Stomach (tissue), 9 donors: ENCODE results near the gene TCEANC2. TPM values are rescaled to one million over a fixed set of nuclear protein-coding genes. Genes with fewer than 3 reads are reported as not detected.
A peak's percentile ranks its signal among the peaks of the same experiment; 100 is the strongest.

Experiments
- DNase-seq, 2 donors: peaks; one replicate each; pipeline versions ENCODE4 v3.0.0 to v3.0.0-alpha.2; 2013 to 2019
- H3K27ac ChIP-seq, 5 donors: fragments of 200-600 bp in 4 of 5; sonication (generic) in 4 of 5; one replicate each; pipeline ENCODE4 v1.5.1; 2013 to 2019; ENCODE audit warnings: mild to moderate bottlenecking in 1 of 5, moderate library complexity in 1 of 5
- H3K27me3 ChIP-seq, 3 donors: fragments of 200-600 bp; sonication (generic); one replicate each; pipeline ENCODE4 v1.5.1; 2017 to 2019; ENCODE audit warnings: mixed run types in 1 of 3
- H3K36me3 ChIP-seq, 4 donors: fragments of 200-600 bp; sonication (generic); 1 replicate in 3 of 4; 2 replicates in 1 of 4; pipeline ENCODE4 v1.5.1; 2016 to 2019
- H3K4me1 ChIP-seq, 4 donors: fragments of 200-600 bp; sonication (generic); one replicate each; pipeline ENCODE4 v1.5.1; 2016 to 2019
- H3K4me3 ChIP-seq, 4 donors: fragments of 200-600 bp; sonication (generic) in 3 of 4; one replicate each; pipeline ENCODE4 v1.5.1; 2016 to 2019; ENCODE audit warnings: mild to moderate bottlenecking in 1 of 4
- H3K9me3 ChIP-seq, 4 donors: fragments of 200-600 bp; sonication (generic); one replicate each; pipeline ENCODE4 v1.5.1; 2016 to 2019
- EP300 ChIP-seq: sonication (generic); formaldehyde crosslinking; IDR thresholded peaks from one replicate; pipeline ENCODE4 v1.6.1; 2017; ENCODE audit warnings: antibody characterized with exemption
- POLR2A ChIP-seq, 4 donors: fragments of 450-650 bp; IDR thresholded peaks; one replicate each; pipeline ENCODE4 v1.6.1; 2016; ENCODE audit warnings: antibody characterized with exemption in 4 of 4, control low read depth in 2 of 4, mild to moderate bottlenecking in 1 of 4, moderate library complexity in 1 of 4
- POLR2AphosphoS5 ChIP-seq, 3 donors: sonication (generic); formaldehyde crosslinking; IDR thresholded peaks; one replicate each; pipeline ENCODE4 v1.6.1; 2016; ENCODE audit warnings: antibody characterized with exemption in 3 of 3
- WGBS, 5 donors: extraction: QIAGEN DNeasy Blood & Tissue Kit in 3 of 5; methylation state at CpG; one replicate each; pipeline versions ENCODE4 v1.1.5 to v1.1.7; 2013 to 2018; 5-methylcytosine and 5-hydroxymethylcytosine counted together
- intact Hi-C: fragments of 100-400 bp; cut with DNase I; formaldehyde crosslinking; loops from one replicate; pipeline ENCODE4 v1.15.1; 2023; ENCODE audit warnings: low total_unique reads
- polyA plus RNA-seq, 3 donors: library from polyadenylated mRNA; stranded (reverse); fragments of 200-250 nt; gene quantifications; one replicate each; pipeline ENCODE4 v1.2.3, GENCODE V29; 2013
- total RNA-seq, 5 donors: library from RNA; depleted of rRNA; stranded (reverse); fragments of >200 nt; gene quantifications; one replicate each; pipeline versions ENCODE4 v1.1.0 to v1.2.3, GENCODE V29; 2014 to 2016
- TF ChIP-seq, protein P1 (sequence below), 7 experiments: fragments of 450-650 bp in 4 of 7; fragments of 200-600 bp in 3 of 7; sonication (generic) in 3 of 7; IDR thresholded peaks; one replicate each; pipeline ENCODE4 v1.5.1; 2016 to 2019; ENCODE audit warnings: antibody characterized with exemption in 7 of 7, control low read depth in 2 of 7, mild to moderate bottlenecking in 1 of 7
- donor health status: healthy with polysubstance abuse.
- donor health status: Bipolar disorder and iron deficiency.
- donor health status: healthy.

TCEANC2 gene
- total and polyA plus RNA-seq, 8 donors, result 1.8 to 8.8 (median 2.4) TPM

DNA sequence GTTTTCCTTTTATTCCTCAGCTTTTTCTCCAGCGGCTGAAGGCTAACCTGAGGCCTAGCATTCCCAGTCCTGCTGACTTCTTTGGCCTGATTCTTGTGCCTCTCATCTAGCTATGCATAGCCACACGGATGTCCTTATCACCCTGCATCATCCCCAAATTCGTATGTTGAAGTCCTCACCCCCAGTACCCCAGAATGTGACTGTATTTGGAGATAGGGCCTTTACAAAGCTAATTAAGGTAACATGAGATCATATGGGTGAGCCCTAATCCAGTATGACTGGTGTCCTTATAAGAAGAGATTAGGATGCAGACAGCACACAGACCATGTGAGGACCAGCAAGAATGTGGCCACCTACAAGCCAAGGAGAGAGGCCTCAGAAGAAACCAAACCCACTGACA, 54.7 kb downstream of the TCEANC2 start:
- no peak overlapping the region for H3K27ac ChIP-seq
- H3K36me3 ChIP-seq, result peaks cover 0 to 2% (median 0%) of the 10 kb centered on the region in 4 donors
- 87 to 96% (median 91%) methylated on average over 3 of the region's 3 CpGs for WGBS, 5 donors
- H3K27me3 ChIP-seq, result no peaks in the 10 kb centered on the region
- no peak overlapping the region for H3K4me3 ChIP-seq
- H3K9me3 ChIP-seq, result no peaks in the 10 kb centered on the region
- intact Hi-C loops, result no loop called here
- TF ChIP-seq EP300 (no peak), POLR2A (IDR thresholded peaks at IDR 0.05) (no peak), POLR2AphosphoS5 (IDR thresholded peaks at IDR 0.05) (no peak)
- TF ChIP-seq, protein P1, sequence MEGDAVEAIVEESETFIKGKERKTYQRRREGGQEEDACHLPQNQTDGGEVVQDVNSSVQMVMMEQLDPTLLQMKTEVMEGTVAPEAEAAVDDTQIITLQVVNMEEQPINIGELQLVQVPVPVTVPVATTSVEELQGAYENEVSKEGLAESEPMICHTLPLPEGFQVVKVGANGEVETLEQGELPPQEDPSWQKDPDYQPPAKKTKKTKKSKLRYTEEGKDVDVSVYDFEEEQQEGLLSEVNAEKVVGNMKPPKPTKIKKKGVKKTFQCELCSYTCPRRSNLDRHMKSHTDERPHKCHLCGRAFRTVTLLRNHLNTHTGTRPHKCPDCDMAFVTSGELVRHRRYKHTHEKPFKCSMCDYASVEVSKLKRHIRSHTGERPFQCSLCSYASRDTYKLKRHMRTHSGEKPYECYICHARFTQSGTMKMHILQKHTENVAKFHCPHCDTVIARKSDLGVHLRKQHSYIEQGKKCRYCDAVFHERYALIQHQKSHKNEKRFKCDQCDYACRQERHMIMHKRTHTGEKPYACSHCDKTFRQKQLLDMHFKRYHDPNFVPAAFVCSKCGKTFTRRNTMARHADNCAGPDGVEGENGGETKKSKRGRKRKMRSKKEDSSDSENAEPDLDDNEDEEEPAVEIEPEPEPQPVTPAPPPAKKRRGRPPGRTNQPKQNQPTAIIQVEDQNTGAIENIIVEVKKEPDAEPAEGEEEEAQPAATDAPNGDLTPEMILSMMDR (IDR thresholded peaks at IDR 0.05), result no peak
- DNase-seq, result no peak
- H3K4me1 ChIP-seq, result peaks cover 0 to 12% (median 7%) of the 10 kb centered on the region in 4 donors

DNA sequence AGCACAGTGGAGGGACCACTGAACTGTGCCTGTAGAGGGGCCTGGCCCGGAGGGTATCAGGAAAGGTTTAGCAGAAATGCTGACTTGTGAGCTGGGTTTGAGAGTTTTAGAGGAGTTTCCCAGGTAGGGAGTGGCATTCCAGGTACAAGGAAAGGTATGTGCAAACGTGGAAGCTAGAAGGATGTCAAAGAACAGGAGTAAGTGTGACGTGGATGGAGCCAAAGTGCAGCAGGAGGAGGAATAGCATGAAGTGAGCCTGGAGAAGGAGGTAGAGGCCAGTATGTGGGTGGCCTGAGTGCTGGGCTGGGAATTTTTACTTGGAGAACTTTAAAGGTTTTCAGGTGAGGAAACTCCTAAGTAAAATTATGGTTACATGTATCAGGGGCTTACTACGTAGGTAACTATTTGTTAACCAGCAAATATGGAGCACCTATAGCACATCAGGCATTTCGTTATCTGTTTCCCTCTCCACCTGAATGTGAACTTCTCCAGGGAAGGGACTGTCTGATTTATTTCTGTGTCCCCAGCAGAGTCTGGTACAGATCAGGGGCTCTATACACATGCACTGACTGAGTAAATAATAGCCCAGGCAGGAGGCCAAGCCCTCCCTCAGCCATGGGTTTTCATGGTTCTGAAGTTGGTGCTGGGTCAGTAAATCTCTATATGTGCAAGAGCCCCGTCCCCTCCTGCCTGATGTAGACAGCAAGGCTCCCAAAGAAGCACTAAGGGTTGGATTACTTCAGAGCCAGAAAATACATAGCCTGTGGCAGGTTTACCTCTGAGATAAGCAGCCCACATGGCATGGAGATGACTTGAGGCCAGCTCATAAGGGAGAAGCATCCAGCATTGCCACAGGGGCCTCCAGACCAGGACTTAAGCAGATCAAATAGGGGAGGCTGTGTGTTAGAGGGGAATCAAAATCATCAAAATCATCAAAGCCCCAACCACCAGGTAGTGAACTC, 56.0 kb downstream of the TCEANC2 start:
- H3K36me3 ChIP-seq, result no peaks in the 10 kb centered on the region
- WGBS, 5 donors, result 40 to 61% (median 52%) methylated on average over 6 of the region's 6 CpGs
- intact Hi-C loops, result no loop called here
- TF ChIP-seq POLR2A (IDR thresholded peaks at IDR 0.05), result no peak
- no peak for TF ChIP-seq POLR2AphosphoS5 (IDR thresholded peaks at IDR 0.05)
- no peak for TF ChIP-seq EP300
- TF ChIP-seq, protein P1 (IDR thresholded peaks at IDR 0.05), result no peak
- no peak overlapping the region for H3K4me3 ChIP-seq
- peaks cover 0 to 12% (median 7%) of the 10 kb centered on the region in 4 donors for H3K4me1 ChIP-seq
- no peaks in the 10 kb centered on the region for H3K9me3 ChIP-seq
- no peaks in the 10 kb centered on the region for H3K27me3 ChIP-seq
- no peak overlapping the region for H3K27ac ChIP-seq
- peak; percentile 53 to 55 for DNase-seq

DNA sequence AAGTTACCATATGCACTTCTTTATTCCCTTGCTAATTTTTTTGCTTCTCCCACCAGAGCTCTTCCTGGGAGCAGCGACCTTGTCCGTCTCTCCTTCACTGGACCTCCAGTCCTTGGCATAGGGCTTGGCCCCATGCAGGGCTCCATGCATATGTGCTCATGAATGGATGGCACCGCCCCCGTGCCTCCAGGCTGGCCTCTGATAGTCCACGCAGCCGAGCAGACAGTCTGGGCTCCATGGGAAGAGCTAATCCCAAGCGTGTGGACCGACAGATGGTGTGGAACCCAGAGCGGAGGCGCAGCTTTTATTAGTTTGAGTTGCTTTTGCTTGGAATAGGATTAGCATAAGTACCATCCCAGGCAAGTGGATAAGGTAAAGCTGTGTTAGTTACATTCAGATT, 57.6 kb downstream of the TCEANC2 start:
- Histone ChIP-seq H3K4me1 (peaks cover 0 to 12% (median 7%) of the 10 kb centered on the region in 4 donors), H3K36me3 (no peaks in the 10 kb centered on the region), H3K27me3 (no peaks in the 10 kb centered on the region), H3K4me3 (no peak overlapping the region), H3K27ac (no peak overlapping the region), H3K9me3 (no peaks in the 10 kb centered on the region)
- TF ChIP-seq, protein P1 (IDR thresholded peaks at IDR 0.05), result no peak
- TF ChIP-seq POLR2A (IDR thresholded peaks at IDR 0.05), result no peak
- TF ChIP-seq POLR2AphosphoS5 (IDR thresholded peaks at IDR 0.05), result no peak
- no peak for TF ChIP-seq EP300
- 89 to 94% (median 92%) methylated on average over 10 of the region's 10 CpGs for WGBS, 5 donors
- intact Hi-C loops, result no loop called here
- DNase-seq, result no peak

DNA sequence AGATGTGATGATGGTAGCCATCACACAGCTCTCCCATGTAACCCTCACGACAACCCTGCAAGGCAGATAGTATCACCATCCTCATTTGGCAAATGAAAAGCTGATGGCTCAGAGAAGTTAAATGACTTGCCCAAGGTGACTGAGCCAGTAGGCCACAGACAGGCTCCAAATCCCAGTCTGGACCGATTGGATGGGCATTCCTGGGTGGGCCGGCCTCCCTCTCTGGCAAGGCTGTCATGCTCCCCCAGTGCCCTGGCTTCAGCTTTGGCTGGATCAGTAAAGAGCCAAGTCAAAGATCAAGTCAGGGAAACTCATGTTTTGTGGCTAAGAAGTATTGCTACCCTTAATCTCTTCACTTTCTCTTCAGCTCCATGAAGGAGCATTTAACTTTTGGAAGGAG, 58.2 kb downstream of the TCEANC2 start:
- WGBS, 5 donors, result 73 to 96% (median 96%) methylated on average over 3 of the region's 3 CpGs
- intact Hi-C loops, result no loop called here
- no peak for TF ChIP-seq EP300
- TF ChIP-seq POLR2A (IDR thresholded peaks at IDR 0.05), result no peak
- TF ChIP-seq, protein P1 (IDR thresholded peaks at IDR 0.05), result no peak
- TF ChIP-seq POLR2AphosphoS5 (IDR thresholded peaks at IDR 0.05), result no peak

More for the DNA sequence above, 58.2 kb downstream of the TCEANC2 start:
- H3K27me3 ChIP-seq, result no peaks in the 10 kb centered on the region
- no peak overlapping the region for H3K4me3 ChIP-seq
- no peaks in the 10 kb centered on the region for H3K36me3 ChIP-seq
- no peaks in the 10 kb centered on the region for H3K9me3 ChIP-seq
- peaks cover 0 to 16% (median 9%) of the 10 kb centered on the region in 4 donors for H3K4me1 ChIP-seq
- no peak overlapping the region for H3K27ac ChIP-seq
- no peak for DNase-seq
